ENCODE results near the gene RYR2. TPM values are rescaled to one million over a fixed set of nuclear protein-coding genes. Genes with fewer than 3 reads are reported as not detected.
"Not testable (repeated sequence)": the region's sequence is repeated elsewhere in the genome, so short reads cannot be mapped to it uniquely, and the experiment has no call there.

The RYR2 gene
- total RNA-seq, 1 experiment from 2014 or later = not detected

DNA sequence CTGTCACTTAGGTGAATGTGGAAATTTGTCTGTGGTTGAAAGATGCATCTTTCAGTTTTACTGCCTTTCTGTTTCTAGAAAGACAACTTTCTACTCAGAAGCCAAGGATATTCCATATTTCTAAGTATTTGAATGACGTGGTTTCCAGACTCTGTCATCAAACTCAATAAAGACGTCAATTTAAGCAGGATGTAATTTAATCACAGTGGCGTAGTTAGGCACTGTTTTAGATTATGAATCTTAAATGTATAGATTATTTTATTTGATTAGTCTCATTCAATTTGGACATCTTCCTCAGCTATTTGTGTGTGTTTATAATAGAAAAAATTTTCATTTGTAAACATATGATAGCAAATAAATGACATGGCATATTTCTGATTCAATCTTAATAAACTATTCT is 298.9 kb downstream of the RYR2 start:
- no peak for DNase-seq (ENCODE audit: low spot score)

DNA sequence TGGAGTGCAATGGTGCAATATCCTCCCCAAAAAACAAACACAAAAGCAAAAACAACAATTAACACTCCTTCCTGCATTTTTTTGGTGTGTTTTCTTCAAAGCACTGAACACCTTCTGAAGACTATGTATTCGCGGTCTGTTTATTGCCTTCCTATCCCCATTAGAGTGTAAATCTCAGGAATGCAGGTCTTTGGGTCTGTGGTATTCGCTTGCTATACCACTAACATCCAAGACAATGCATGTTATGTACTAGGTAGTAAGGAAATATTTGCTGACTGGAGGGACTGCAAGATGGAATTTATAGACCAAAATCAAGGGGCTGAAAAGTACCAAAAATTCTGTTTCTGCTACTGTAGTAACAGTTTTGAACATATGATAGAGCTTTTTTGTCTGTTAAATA is 299.4 kb downstream of the RYR2 start:
- no peak for DNase-seq (ENCODE audit: low spot score)

DNA sequence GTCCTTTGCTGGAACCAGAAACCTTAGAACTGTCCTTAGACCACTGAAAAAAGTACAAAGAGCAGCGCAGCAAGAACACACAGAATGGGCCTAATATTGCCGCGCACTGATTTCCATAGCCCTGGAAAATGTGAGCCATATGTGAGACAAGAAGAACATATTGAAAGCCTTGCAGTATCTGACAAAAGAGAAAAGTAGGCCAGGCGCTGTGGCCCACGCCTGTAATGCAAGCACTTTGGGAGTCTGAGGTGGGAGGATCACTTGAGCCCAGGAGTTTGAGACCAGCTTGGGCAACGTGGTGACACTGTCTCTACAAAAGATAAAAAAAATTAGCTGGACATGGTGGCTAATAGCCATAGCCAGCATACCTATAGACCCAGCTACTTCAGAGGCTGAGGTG is 300.7 kb downstream of the RYR2 start:
- DNase-seq (ENCODE audit: low spot score) = no peak

DNA sequence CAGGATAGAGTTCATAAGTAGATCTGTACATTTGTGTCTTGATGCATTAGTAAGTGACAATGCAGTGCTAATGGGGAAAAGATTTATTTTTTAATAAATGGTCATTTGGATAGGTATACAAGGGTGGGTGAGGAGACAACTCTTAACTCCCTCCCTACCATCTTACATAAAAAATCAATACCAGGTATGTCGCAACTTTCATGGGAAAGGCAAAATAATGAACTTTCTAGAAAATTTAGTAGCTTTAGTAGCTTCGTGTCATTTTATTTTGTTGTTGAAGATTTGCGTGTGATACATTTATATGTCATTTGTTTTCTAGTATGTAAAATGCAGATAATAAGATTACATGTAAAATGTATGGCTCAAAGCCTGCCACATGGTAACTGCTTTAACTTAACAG is 310.8 kb downstream of the RYR2 start:
- no peak for DNase-seq (ENCODE audit: low spot score)

DNA sequence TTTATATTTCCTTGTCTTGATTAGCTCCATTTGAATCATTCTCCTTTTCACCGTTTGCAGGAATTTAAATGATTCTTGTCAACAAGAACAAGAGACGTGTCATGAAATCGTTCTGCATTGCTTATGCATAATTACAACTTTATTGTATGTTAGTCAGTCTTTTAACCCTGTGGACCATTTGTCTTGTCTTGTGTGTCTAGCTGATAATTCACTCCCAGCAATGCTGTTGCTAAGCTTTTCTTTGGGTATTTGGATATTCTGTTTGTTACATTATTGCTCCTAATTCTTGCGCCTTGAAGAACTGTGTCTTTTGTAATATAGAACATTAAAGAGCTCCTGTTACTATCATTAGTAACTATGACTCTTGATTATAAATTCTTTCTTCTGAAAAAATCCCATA is 311.9 kb downstream of the RYR2 start:
- no peak for DNase-seq (ENCODE audit: low spot score)

DNA sequence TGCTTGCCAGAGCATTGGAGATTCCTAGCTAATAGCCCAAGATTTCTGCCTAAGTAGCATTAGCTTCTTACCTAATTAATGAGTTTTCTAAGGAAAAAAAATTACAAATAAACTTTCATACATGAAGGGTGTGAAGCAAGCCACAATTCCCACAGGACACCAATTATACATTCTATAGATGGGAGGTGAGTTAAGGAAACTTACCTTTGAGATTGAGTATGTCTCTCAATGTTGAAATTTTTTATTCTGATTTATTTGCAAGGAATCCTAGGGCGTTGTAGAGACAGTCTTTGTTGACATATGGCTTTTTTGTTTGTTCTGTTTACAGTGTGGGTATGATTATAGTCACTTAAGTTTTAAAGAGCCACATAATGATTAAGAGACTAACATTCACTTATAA is 313.0 kb downstream of the RYR2 start:
- no peak for DNase-seq (ENCODE audit: low spot score)

DNA sequence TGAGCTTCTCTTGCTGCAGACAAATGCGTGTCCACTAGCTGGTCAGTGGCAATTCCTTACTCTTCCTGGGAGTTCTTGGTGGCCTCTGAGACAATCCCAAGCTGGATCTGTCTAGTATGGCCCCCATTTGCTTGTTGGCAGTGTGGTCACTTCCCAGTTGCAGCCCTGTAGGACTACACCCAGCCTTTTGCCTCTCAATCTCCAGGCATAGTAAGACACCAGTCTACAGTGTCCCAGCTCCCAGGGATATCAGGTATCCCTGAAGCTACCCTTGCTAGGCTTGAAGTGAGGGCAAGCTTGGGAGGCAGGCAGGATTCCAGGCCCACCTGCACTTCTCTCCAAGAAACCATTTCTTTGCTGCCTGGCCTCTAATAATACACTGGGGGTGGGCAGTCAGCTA is 316.6 kb downstream of the RYR2 start:
- DNase-seq (ENCODE audit: low spot score) = no peak

DNA sequence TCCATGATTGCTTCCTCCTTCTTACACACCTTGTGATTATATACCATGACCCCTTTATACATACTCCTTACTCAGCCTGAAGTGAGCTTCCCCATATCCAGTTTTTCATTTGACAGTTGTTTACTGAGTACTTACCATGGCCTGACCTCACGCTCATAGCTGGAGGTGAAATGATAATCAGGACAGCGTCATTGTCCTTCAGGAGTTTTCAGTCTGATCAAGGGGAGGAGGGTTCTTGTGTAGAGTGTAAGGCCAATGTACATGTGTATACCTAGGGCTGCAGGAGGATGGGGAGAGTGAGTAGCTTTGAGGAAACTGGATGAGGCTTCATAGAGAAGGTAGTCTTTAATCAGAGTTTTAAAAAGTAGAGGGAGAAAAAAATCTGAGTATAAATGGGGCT is 325.8 kb downstream of the RYR2 start:
- no peak for DNase-seq (ENCODE audit: low spot score)

DNA sequence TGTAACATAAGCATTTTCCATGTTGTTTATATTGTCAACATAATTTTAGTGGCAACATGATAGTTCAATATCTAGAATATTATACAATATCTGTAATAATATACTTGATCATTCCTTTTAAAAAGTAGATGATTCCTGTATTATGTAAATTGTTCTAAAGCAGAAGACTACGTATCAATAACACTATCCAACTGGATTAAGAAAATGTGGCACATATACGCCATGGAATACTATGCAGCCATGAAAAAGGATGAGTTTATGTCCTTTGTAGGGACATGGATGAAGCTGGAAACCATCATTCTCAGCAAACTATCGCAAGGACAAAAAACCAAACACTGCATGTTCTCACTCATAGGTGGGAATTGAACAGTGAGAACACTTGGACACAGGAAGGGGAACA is 329.5 kb downstream of the RYR2 start:
- DNase-seq (ENCODE audit: low spot score) = not testable (repeated sequence)

DNA sequence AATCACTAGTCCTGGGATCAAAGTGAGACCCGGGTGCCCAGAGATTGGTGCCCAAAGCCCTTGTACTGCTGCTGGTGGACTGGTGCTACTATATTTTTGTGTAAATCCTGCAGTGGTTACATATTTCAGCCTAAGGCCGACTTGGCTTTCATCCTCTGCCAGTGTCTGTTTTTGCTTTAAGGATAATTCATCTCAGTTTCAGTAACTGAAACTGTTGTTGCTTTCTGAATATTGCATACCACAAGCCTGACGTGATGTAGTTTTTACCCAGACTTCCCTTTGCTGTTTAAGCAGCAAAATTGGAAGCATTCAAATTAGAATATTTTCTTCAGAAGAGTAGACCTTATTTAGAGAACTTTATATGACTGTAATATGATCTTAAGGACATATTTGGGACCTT is 341.8 kb downstream of the RYR2 start:
- DNase-seq (ENCODE audit: low spot score) = no peak

DNA sequence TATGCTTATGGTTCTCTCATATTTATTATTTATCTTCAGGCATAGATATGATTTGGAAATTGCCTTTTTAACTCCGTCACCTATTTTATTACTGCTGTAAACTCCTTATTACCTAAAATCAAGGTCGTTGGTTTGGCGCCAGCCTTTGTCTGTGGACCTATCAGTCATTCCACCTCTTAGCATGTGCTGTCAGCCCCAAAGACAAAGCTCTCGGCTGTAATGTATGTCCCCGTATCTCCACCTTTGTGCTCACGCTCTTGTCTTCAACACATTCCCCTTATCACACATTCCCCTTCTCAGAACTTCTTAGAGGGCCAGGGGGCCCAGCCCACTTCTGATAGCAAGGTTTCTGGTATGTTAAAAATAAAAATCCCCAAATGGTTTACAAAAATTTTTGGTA is 342.2 kb downstream of the RYR2 start:
- no peak for DNase-seq (ENCODE audit: low spot score)

DNA sequence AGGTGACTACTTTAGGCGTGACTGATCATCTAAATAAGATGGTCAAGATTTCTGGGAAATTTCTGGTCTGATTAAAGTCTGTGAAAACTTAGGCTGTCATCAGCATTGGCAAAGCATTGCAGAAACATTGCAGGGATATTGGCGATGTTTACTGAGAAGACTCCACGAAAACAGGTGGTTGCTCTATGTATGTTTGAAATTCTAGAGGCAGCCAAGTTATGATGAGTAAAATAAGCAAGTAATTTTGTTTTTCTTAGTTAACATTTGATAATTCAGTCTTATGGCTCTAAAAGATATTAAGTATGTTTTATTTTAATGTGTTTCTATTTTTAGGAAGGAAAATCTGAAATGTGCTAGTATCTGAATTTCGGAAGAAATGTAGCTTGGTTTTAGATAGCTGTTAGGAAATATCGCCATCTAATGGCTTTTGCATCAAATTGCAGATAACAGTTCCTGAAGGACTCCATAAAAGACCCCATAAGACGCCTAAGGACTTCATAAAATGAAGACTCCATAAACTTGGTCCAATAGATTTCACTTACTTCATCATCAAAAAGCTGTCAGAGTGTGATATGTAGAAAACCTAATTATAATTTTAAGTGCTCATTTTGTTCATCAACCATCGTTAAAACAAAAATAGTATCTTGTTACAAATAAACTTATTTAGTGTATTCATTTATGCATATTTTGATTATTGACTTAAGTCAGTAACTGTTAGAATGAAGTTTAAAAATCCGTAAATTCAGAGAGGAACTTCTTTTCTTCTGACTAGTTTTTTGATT is 344.6 kb downstream of the RYR2 start:
- peak; percentile 27 for DNase-seq (ENCODE audit: low spot score)

DNA sequence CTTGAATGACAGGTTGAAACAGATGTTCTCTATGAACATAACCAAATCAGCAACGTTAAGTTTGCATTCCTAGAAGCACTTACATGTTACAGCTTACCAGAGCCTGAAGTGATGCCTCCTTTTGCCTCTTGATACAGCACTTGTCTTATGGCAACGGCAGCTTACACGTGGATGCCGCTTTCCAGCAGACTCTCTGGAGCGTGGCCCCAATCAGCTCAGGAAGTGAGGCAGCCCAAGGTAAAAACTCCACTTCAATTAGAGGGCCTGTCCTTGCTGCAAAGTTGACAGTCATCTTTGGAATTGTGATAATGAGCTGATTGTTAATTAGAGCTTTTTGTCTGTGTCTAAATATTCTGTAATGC is 345.1 kb downstream of the RYR2 start:
- no peak for DNase-seq (ENCODE audit: low spot score)

DNA sequence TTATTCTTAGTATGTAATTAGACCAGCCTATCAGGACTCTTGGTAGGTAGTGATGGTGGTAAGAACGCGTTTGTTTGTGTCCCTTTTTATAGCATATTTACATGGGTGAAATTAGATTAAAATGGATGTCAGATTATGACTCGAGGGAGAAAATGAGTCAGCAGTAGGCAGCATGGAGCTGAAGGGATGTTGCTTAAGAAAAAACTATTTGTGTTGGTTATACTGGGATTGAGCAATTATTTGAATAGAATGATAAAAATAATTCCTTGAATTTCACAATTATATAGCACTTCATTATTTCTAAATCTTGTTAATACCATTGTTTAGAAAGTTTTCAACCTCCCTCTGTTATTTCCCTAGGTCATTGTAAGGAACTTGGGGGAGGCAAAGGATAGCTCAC is 348.8 kb downstream of the RYR2 start:
- DNase-seq (ENCODE audit: low spot score) = no peak

DNA sequence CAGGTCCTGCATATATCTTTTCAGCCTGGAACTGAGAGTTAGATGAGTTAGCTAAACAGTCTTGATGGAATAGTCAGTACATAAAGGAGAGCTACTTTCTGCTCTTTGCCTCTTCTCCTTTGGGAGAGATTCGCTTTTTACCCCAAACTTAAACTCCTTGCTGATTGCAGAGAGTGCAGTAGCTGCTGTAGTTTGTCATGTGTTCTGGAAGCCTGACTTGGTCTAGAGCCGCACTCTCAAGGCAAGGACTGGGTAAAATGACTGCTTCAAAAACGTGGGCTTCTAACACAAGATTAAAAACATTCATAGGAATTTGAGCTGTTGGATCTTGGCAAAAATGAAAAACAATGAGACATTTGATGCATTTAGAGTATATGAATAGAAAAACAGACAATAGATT is 351.6 kb downstream of the RYR2 start:
- no peak for DNase-seq (ENCODE audit: low spot score)

DNA sequence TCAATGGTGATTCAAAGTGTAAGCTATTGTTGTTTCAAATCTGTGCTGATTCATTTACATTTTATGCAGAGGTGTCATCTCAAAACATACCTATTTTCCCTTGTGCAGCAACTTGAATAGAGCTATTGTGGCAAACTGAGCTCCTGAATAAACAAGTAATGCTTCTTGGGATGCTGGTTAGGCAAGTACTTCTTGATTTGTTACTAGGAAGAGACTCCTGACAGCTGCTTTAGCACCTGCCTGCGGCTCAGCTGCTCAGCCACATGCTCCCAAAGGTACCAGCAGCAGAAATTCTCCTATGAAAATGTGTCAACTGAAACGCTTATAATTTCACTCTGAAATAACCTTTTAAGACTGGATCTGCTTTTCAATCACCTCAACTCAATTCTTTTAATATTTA is 352.3 kb downstream of the RYR2 start:
- no peak for DNase-seq (ENCODE audit: low spot score)

DNA sequence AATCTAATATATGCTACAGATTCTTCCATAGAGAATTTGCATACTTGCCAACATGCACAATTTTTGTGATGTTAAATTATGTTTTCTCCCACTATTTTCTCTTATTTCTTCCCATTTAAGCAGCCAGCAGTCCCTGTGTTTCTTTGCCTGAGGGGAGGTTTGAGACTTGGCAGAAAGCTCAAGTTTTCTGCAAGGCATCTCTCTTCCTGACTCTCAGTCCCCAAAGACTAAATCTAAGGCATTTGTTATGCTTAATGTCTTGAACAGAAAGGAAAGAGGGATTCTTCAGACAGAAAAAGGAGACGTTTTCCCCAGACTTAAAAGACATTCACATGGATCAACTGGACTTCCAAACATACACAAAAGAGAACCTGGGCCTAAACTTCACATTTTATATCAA is 354.4 kb downstream of the RYR2 start:
- DNase-seq (ENCODE audit: low spot score) = no peak

DNA sequence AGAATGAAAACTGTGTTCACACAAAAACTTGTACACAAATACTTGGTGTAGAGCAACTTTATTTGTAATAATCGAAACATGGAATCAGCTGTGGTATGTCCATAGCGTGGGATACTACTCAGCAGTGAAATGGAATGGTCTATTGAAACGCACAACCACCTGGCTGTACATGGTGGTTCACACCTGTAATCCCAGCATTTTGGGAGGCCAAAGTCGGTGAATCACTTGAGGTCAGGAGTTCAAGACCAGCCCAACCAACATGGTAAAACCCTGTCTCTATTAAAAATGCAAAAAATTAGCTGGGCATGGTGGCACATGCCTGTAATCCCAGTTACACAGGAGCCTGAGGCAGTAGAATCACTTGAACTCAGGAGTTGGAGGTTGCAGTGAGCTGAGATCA is 356.8 kb downstream of the RYR2 start:
- DNase-seq (ENCODE audit: low spot score) = no peak

DNA sequence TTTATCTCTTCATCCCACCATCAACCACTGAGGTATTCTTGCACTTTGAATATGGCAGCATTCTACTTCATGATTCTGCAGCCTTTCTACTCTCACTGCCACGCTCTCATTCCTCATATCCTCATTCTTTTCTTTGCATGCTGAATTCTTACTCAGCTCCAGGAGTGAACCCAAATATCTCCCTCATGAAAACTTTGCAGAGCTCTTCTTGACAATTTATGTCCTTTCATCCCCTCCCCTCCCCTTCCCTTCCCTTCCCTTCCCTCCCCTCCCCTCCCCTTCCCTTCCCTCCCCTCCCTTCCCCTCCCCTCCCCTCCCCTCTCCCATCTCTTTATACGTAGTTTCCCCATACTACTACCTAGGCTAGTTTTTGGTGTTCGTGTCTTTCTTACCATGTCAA is 363.9 kb downstream of the RYR2 start:
- no peak for DNase-seq (ENCODE audit: low spot score)

DNA sequence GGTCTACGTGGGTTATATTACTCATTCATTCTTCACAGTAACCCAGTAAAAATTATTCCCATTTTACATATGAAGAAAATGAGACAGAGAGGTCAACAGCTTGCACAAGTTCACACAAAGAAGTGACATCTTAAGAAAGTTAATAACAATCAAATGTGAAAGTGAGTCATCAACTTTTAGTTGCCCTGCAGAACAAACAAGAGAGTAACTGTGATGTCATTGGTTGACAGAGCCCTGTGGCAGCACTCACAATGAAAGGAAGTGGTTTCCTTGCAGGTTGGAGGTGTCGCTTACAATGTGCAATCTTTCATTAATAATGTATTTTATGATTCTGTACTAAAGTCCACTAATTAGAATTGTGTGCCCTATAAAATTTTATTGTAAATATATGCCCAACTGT is 369.6 kb downstream of the RYR2 start:
- no peak for DNase-seq (ENCODE audit: low spot score)

DNA sequence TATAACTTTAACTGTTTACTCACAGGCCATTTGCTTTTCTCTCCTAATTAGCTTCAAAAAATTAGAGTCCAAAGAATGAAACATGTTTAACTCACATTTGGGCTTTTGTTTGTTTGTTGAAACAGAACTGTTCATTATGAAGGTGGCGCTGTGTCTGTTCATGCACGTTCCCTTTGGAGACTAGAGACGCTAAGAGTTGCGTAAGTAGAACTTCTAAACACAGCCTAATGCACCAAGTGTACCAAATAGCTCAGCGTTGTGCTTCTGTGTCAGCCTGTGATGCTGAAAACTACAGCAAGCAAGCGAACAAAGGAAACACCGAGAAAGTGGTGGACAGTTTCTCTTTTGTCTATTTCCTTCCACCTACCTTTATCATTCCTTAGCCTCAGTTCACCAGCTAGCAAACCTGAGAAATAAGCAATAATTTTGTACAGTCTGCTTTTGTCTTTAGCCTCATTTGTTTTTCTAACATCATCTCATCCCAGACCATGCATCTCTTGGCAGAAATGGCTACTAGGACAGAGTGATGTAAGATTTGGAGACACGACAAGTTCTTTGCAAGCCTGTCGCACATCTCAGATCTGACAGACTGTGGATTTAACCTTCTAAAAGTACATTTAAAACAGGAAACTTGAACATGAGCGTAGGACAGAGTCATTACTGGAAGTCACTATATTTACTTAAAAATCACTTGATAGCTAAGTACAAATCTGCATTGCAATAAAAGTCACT is 375.1 kb downstream of the RYR2 start:
- no peak for DNase-seq (ENCODE audit: low spot score)

DNA sequence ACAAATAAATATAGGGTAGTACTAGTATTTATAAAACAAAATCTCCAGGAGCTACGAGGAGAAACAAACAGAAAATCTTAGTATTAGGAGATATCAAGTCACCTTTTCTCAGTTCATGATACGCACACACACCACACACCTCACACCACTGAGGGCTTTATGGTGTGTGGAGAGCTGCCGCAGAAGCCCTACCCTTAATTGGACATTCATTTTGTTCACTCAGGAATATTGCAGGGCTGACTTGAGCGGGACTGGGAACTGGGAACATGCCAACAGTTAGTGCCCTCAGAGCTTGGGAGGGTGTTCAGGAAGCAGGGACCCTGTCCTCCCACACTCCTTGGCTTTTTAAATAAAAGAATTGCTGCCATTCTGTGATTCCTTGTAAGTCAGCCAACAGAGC is 386.8 kb downstream of the RYR2 start:
- no peak for DNase-seq (ENCODE audit: low spot score)

DNA sequence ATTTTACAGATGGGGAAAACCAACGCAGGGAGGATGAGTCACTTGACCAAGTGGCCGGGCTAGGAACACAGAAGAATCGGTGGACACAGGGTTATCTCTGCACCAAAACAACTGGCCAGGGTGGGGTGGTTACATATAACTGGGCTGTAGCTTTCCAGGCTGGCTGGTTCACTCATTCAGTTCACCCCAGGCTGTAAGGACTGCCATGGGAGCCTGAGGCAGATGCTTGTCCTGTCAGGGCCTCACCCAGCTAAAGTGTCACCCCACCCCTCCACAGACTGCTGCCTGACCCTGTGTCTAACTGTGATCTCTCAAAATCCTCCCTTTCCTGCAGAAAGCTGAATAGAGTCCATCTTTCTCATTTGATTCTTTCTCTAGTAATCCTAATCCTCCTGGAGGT is 387.3 kb downstream of the RYR2 start:
- DNase-seq (ENCODE audit: low spot score) = no peak

DNA sequence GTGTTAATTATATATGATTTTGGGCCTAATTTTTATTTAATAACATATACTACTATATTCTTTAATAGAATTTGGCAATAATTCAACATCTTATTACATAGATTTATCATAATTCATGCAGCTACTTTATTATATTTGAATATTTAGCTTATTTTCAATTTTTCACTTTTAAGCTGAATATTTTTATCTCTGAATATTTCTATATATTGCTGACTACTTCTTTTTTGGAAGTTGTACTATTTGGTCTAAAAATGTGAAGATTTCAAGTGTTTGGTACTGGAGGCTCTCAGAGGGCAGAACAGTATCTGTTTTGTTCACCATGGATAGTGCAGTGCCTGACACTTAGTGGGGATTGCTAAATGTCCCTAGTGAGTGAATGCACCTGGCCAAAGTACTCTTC is 389.5 kb downstream of the RYR2 start:
- no peak for DNase-seq (ENCODE audit: low spot score)
